Endodermal cell (in vitro differentiated cells): ENCODE results near the gene DCHS1. TPM values are rescaled to one million over a fixed set of nuclear protein-coding genes. Genes with fewer than 3 reads are reported as not detected.
A peak's percentile ranks its signal among the peaks of the same experiment; 100 is the strongest.

Experiments
- DNase-seq: peaks from one replicate; pipeline ENCODE4 v3.0.0-alpha.2; 2017
- H3K27ac ChIP-seq: 2 replicates; pipeline ENCODE4 v1.5.1; 2013; ENCODE audit warnings: mild to moderate bottlenecking, low read depth, low read length, moderate library complexity
- H3K27me3 ChIP-seq: 2 replicates; pipeline ENCODE4 v1.6.1; 2013; ENCODE audit warnings: mild to moderate bottlenecking, low read length, moderate library complexity; ENCODE audit not compliant: insufficient read depth, control insufficient read depth, poor library complexity, severe bottlenecking
- H3K36me3 ChIP-seq: 2 replicates; pipeline ENCODE4 v1.7.0; 2013; ENCODE audit warnings: mild to moderate bottlenecking, low read length, moderate library complexity; ENCODE audit not compliant: control insufficient read depth, insufficient read depth
- H3K4me1 ChIP-seq: one replicate; pipeline ENCODE4 v1.7.0; 2013; ENCODE audit warnings: low read length; ENCODE audit not compliant: control insufficient read depth, insufficient read depth
- H3K4me3 ChIP-seq: 2 replicates; pipeline ENCODE4 v1.5.1; 2013; ENCODE audit warnings: mild to moderate bottlenecking, low read length, moderate library complexity
- H3K9ac ChIP-seq: 2 replicates; pipeline ENCODE4 v1.6.1; 2013; ENCODE audit warnings: mild to moderate bottlenecking, low read length, moderate library complexity; ENCODE audit not compliant: poor library complexity, severe bottlenecking; ENCODE audit errors: extremely low read depth
- H3K9me3 ChIP-seq: 2 replicates; pipeline ENCODE4 v1.6.1; 2013; ENCODE audit warnings: mild to moderate bottlenecking, low read length, moderate library complexity; ENCODE audit not compliant: control insufficient read depth
- H3K27ac Mint-ChIP-seq: 2 replicates; pipeline ENCODE4 v1.8.0; 2020; ENCODE audit warnings: mixed read lengths
- H3K27me3 Mint-ChIP-seq: 2 replicates; pipeline ENCODE4 v1.8.0; 2021; ENCODE audit warnings: mild to moderate bottlenecking, mixed read lengths; ENCODE audit not compliant: insufficient read depth
- H3K36me3 Mint-ChIP-seq: 2 replicates; pipeline ENCODE4 v1.8.0; 2020; ENCODE audit warnings: low read depth, mixed read lengths
- H3K4me1 Mint-ChIP-seq: 2 replicates; pipeline ENCODE4 v1.8.0; 2020; ENCODE audit warnings: mixed read lengths
- H3K4me3 Mint-ChIP-seq: 2 replicates; pipeline ENCODE4 v1.8.0; 2020; ENCODE audit warnings: mild to moderate bottlenecking, moderate library complexity, mixed read lengths
- H3K9me3 Mint-ChIP-seq: 2 replicates; pipeline ENCODE4 v1.8.0; 2020; ENCODE audit warnings: mild to moderate bottlenecking, mixed read lengths
- CTCF ChIP-seq: fragments of 200-600 bp; sonication (generic); conservative IDR thresholded peaks from 2 replicates; pipeline ENCODE4 v1.5.0; 2021; ENCODE audit warnings: antibody characterized with exemption, mild to moderate bottlenecking
- WGBS, 2 experiments: methylation state at CpG; one replicate each; pipeline versions ENCODE4 v1.1.5 to v1.1.7; 2013; ENCODE audit warnings: missing lambda C conversion rate in 2 of 2, mixed read lengths in 1 of 2; ENCODE audit not compliant: insufficient coverage in 1 of 2, insufficient read length in 1 of 2; 5-methylcytosine and 5-hydroxymethylcytosine counted together
- total RNA-seq, 2 donors: library from RNA; stranded (reverse); fragmentation: NEBNext Ultra II Directional in 1 of 2; extraction: Animal tissue kit (Norgen Biotek cat#: 25700) in 1 of 2; gene quantifications; 2 replicates in 1 of 2; 3 replicates in 1 of 2; pipeline ENCODE4 v1.2.1, GENCODE V29; 2021

Gene DCHS1
- total RNA-seq, 2 donors from 2014 or later = 13.7 to 14.3 TPM

- Histone ChIP-seq H3K4me3 (no peak overlapping the region), H3K9me3 (no peaks in the 10 kb centered on the region), H3K9ac (no peak overlapping the region), H3K27me3 (peaks cover under 1% of the 10 kb centered on the region), H3K36me3 (no peaks in the 10 kb centered on the region), H3K4me1 (no peaks in the 10 kb centered on the region), H3K27ac (no peak overlapping the region)
- no peak for TF ChIP-seq CTCF
- no peak for DNase-seq
- Mint-ChIP-seq H3K27me3 (peaks cover 1% of the 10 kb centered on the region), H3K9me3 (no peaks in the 10 kb centered on the region), H3K36me3 (no peaks in the 10 kb centered on the region), H3K4me3 (no peak overlapping the region), H3K4me1 (no peaks in the 10 kb centered on the region), H3K27ac (no peak overlapping the region)
- WGBS, 2 experiments = 91 to 98% methylated on average over 6 of the region's 6 CpGs
These were observed 4.6 kb downstream of the DCHS1 start for GRCh38 chr11:6650980-6651379.

DNA sequence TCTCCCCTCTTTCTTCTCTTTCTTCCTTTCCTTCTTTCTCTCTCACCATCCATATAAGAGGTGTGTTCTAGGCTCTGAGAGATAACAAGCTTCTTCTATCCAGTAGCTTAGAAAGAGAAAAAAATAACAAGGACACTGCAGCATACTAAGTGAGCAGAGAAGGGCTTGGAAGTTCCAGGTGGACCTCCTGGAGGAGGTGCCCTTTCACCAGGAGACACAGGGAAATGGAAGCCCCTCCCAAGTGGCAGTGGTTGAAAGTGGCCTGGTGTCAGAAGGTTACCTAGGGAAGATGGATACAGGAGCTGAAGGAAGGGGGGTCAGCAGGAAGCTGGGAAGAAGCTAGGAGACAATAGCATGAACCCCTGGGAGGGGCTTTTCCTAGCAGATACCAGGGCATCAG, 5.5 kb downstream of the DCHS1 start:
- no peak overlapping the region for H3K27ac Mint-ChIP-seq
- no peak for TF ChIP-seq CTCF
- no peaks in the 10 kb centered on the region for H3K36me3 Mint-ChIP-seq
- no peaks in the 10 kb centered on the region for H3K4me1 Mint-ChIP-seq
- no peaks in the 10 kb centered on the region for H3K9me3 Mint-ChIP-seq
- Histone ChIP-seq H3K9me3 (no peaks in the 10 kb centered on the region), H3K4me3 (no peak overlapping the region), H3K27me3 (no peaks in the 10 kb centered on the region), H3K36me3 (peaks cover 3% of the 10 kb centered on the region), H3K9ac (no peak overlapping the region), H3K4me1 (no peaks in the 10 kb centered on the region), H3K27ac (no peak overlapping the region)
- no peak overlapping the region for H3K4me3 Mint-ChIP-seq
- no peak for DNase-seq
- H3K27me3 Mint-ChIP-seq = no peaks in the 10 kb centered on the region

DNA sequence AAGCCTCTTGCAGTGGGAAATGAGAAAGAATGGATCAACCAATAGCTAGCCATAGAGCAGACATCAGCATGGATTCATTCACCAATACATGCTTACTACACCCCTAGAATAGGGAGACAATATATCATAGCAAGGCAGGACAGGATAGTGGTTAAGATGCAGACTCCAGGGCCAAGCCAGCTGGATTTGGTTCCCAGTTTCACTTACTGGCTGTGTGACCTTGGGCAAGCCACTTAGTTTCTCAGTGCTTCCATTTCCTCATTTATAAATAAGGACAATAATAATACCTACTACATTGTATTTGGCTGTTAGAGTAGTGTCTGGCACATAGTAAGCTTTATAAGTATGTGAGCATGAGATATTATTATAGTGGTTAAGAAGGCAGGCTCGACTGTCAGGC, 7.1 kb downstream of the DCHS1 start:
- H3K4me3 ChIP-seq = no peak overlapping the region
- no peaks in the 10 kb centered on the region for H3K9me3 ChIP-seq
- H3K4me1 ChIP-seq = no peaks in the 10 kb centered on the region
- DNase-seq = peak; percentile 3
- H3K27ac ChIP-seq = no peak overlapping the region
- H3K9ac ChIP-seq = no peak overlapping the region
- TF ChIP-seq CTCF = no peak
- H3K36me3 Mint-ChIP-seq = no peaks in the 10 kb centered on the region
- H3K27me3 ChIP-seq = no peaks in the 10 kb centered on the region
- H3K27me3 Mint-ChIP-seq = no peaks in the 10 kb centered on the region
- H3K9me3 Mint-ChIP-seq = no peaks in the 10 kb centered on the region
- peaks cover 3% of the 10 kb centered on the region for H3K36me3 ChIP-seq
- H3K4me3 Mint-ChIP-seq = no peak overlapping the region
- H3K27ac Mint-ChIP-seq = no peak overlapping the region
- WGBS, 2 experiments = 82% methylated on average over 1 of the region's 1 CpG; no CpG with 5 or more reads in 1 of the 2 experiments
- no peaks in the 10 kb centered on the region for H3K4me1 Mint-ChIP-seq
